SK-N-SH treated with all-trans-retinoic acid at 6 μM for 48 hours (cell line): Measurements from ENCODE around the gene NNAT.
A peak's percentile ranks its signal among the peaks of the same experiment; 100 is the strongest.

Experiments used
- ATAC-seq: fragments of 200-7000 bp; cut with Tn5 transposase; 3 replicates; pipeline ENCODE4 v1.9.1; 2020; ENCODE audit warnings: mild to moderate bottlenecking, moderate library complexity
- ARNTL ChIP-seq: fragments of 450-650 bp; formaldehyde crosslinking; IDR thresholded peaks from 2 replicates; pipeline ENCODE4 v1.5.0; 2020; ENCODE audit warnings: low read depth, mild to moderate bottlenecking, moderate library complexity, borderline replicate concordance
- BACH2 ChIP-seq: fragments of 250-450 bp; sonication (Bioruptor Pico); IDR thresholded peaks from 2 replicates; pipeline ENCODE4 v1.9.0; 2021; ENCODE audit warnings: mild to moderate bottlenecking, borderline replicate concordance
- CSDC2 ChIP-seq: fragments of 250-450 bp; sonication (Bioruptor Pico); IDR thresholded peaks from 2 replicates; pipeline ENCODE4 v1.5.0; 2020; ENCODE audit warnings: mild to moderate bottlenecking, moderate library complexity
- CSRNP3 ChIP-seq: fragments of 250-450 bp; sonication (Bioruptor Pico); IDR thresholded peaks from 2 replicates; pipeline ENCODE4 v1.5.1; 2021; ENCODE audit warnings: mild to moderate bottlenecking, moderate library complexity
- GLIS3 ChIP-seq: fragments of 250-450 bp; sonication (Bioruptor Pico); IDR thresholded peaks from 2 replicates; pipeline ENCODE4 v1.5.0; 2020; ENCODE audit warnings: mild to moderate bottlenecking, moderate library complexity
- ISL1 ChIP-seq: fragments of 250-450 bp; sonication (Bioruptor Pico); IDR thresholded peaks from 2 replicates; pipeline ENCODE4 v2.1.2; 2022; ENCODE audit warnings: mild to moderate bottlenecking, moderate library complexity
- OSR1 ChIP-seq: fragments of 250-450 bp; sonication (Bioruptor Pico); IDR thresholded peaks from 2 replicates; pipeline ENCODE4 v1.8.0; 2022; ENCODE audit warnings: moderate library complexity, mild to moderate bottlenecking, inconsistent platforms
- PATZ1 ChIP-seq: fragments of 250-450 bp; sonication (Bioruptor Pico); IDR thresholded peaks from 2 replicates; pipeline ENCODE4 v1.8.0; 2020; ENCODE audit warnings: mild to moderate bottlenecking, moderate library complexity, borderline replicate concordance
- POU6F1 ChIP-seq: fragments of 250-450 bp; sonication (Bioruptor Pico); IDR thresholded peaks from 2 replicates; pipeline ENCODE4 v1.8.0; 2021; ENCODE audit warnings: low read depth, mild to moderate bottlenecking, moderate library complexity, borderline replicate concordance
- PPARA ChIP-seq: fragments of 250-450 bp; sonication (Bioruptor Pico); IDR thresholded peaks from 2 replicates; pipeline ENCODE4 v1.5.0; 2020; ENCODE audit warnings: mild to moderate bottlenecking, borderline replicate concordance
- RARB ChIP-seq: fragments of 250-450 bp; sonication (Bioruptor Pico); IDR thresholded peaks from 2 replicates; pipeline ENCODE4 v1.8.0; 2021; ENCODE audit warnings: mild to moderate bottlenecking, moderate library complexity
- SNAI2 ChIP-seq: fragments of 250-450 bp; sonication (Bioruptor Pico); IDR thresholded peaks from 2 replicates; pipeline ENCODE4 v1.5.0; 2020; ENCODE audit warnings: mild to moderate bottlenecking, moderate library complexity
- TCF4 ChIP-seq: fragments of 250-450 bp; sonication (Bioruptor Pico); IDR thresholded peaks from 2 replicates; pipeline ENCODE4 v1.8.0; 2021; ENCODE audit warnings: mild to moderate bottlenecking, moderate library complexity, borderline replicate concordance
- ZC3H10 ChIP-seq: fragments of 250-450 bp; sonication (Bioruptor Pico); IDR thresholded peaks from 2 replicates; pipeline ENCODE4 v1.5.1; 2021; ENCODE audit warnings: mild to moderate bottlenecking, moderate library complexity
- ZFP3 ChIP-seq: fragments of 250-450 bp; sonication (Bioruptor Pico); IDR thresholded peaks from 2 replicates; pipeline ENCODE4 v1.5.0; 2020; ENCODE audit warnings: mild to moderate bottlenecking, moderate library complexity
- ZFP30 ChIP-seq: fragments of 450-650 bp; formaldehyde crosslinking; IDR thresholded peaks from 2 replicates; pipeline ENCODE4 v1.5.0; 2022; ENCODE audit warnings: mild to moderate bottlenecking, moderate library complexity
- ZNF565 ChIP-seq: fragments of 450-650 bp; formaldehyde crosslinking; conservative IDR thresholded peaks from 2 replicates; pipeline ENCODE4 v1.5.0; 2020; ENCODE audit warnings: low read depth, mild to moderate bottlenecking, moderate library complexity
- ZNF70 ChIP-seq: fragments of 450-650 bp; formaldehyde crosslinking; IDR thresholded peaks from 2 replicates; pipeline ENCODE4 v1.5.0; 2020; ENCODE audit warnings: mild to moderate bottlenecking, moderate library complexity
- ZNF8 ChIP-seq: fragments of 450-650 bp; formaldehyde crosslinking; IDR thresholded peaks from 2 replicates; pipeline ENCODE4 v1.5.0; 2020; ENCODE audit warnings: mild to moderate bottlenecking, moderate library complexity

The NNAT gene

GRCh38 chr20:37492945-37493344 lies 28.1 kb upstream of the NNAT start (continued):
- no peak for TF ChIP-seq ARNTL

- ATAC-seq = no peak
- TF ChIP-seq ISL1 (CRISPR knock-in tag) (no peak), PPARA (no peak), ARNTL (no peak), CSDC2 (CRISPR knock-in tag) (no peak)
These were observed 26.7 kb upstream of the NNAT start for GRCh38 chr20:37494301-37494700.

- no peak for ATAC-seq
- TF ChIP-seq ZNF70 = no peak
- TF ChIP-seq GLIS3 = no peak
- TF ChIP-seq ZFP30 (CRISPR knock-in tag) = no peak
- TF ChIP-seq ISL1 (CRISPR knock-in tag) = no peak
- no peak for TF ChIP-seq BACH2 (CRISPR knock-in tag)
- TF ChIP-seq RARB (CRISPR knock-in tag) = no peak
- TF ChIP-seq ZNF565 (CRISPR knock-in tag) = no peak
- TF ChIP-seq ZFP3 = no peak
- no peak for TF ChIP-seq POU6F1 (CRISPR knock-in tag)
- TF ChIP-seq CSDC2 (CRISPR knock-in tag) = no peak
- TF ChIP-seq PATZ1 (CRISPR knock-in tag) = no peak
- TF ChIP-seq ARNTL = no peak
- TF ChIP-seq ZC3H10 (CRISPR knock-in tag) = no peak
- no peak for TF ChIP-seq SNAI2 (CRISPR knock-in tag)
- no peak for TF ChIP-seq TCF4 (CRISPR knock-in tag)
- TF ChIP-seq ZNF8 (CRISPR knock-in tag) = no peak
- TF ChIP-seq OSR1 (CRISPR knock-in tag) = no peak
These were observed 26.3 kb upstream of the NNAT start for GRCh38 chr20:37494796-37495195.

GRCh38 chr20:37498066-37498665 lies 22.9 kb upstream of the NNAT start:
- peak; percentile 59; the same call in 2 of the 3 replicates for ATAC-seq

GRCh38 chr20:37500311-37500710 lies 20.7 kb upstream of the NNAT start:
- no peak for ATAC-seq
- TF ChIP-seq ZNF8 (CRISPR knock-in tag) (no peak), TCF4 (CRISPR knock-in tag) (no peak), ZNF70 (no peak), POU6F1 (CRISPR knock-in tag) (no peak)

More at GRCh38 chr20:37498066-37498665, 22.9 kb upstream of the NNAT start:
- TF ChIP-seq ZNF8 (CRISPR knock-in tag) = no peak
- TF ChIP-seq GLIS3 = no peak
- TF ChIP-seq ZNF70 = no peak
- no peak for TF ChIP-seq ZFP30 (CRISPR knock-in tag)
- no peak for TF ChIP-seq RARB (CRISPR knock-in tag)
- TF ChIP-seq ISL1 (CRISPR knock-in tag) = no peak
- TF ChIP-seq TCF4 (CRISPR knock-in tag) = no peak
- TF ChIP-seq CSDC2 (CRISPR knock-in tag) = no peak
- no peak for TF ChIP-seq CSRNP3 (CRISPR knock-in tag)
